BJ (cell line): Measurements from ENCODE around the gene ZNF579. TPM values are rescaled to one million over a fixed set of nuclear protein-coding genes. Genes with fewer than 3 reads are reported as not detected.

ENCODE experiments used
- CTCF ChIA-PET: fragments of 350-600 bp; formaldehyde crosslinking; extraction: SDS; loops from one replicate; lab custom pipeline; 2021; ENCODE audit warnings: antibody characterized with exemption, inconsistent platforms; lab: Yijun Ruan, JAX
- POLR2A ChIA-PET: fragments of 300-600 bp; sonication (Branson Sonifier 250); formaldehyde crosslinking; extraction: SDS; loops from one replicate; lab custom pipeline; 2021; ENCODE audit warnings: antibody characterized with exemption; lab: Charles Lee
- DNase-seq: peaks from one replicate; pipeline ENCODE4 v3.0.0-alpha.2; 2011; ENCODE audit warnings: low read depth
- H3K27me3 ChIP-seq: 2 replicates; pipeline ENCODE4 v1.6.0; 2011; ENCODE audit warnings: low read length; ENCODE audit not compliant: control insufficient read depth, insufficient read depth
- H3K36me3 ChIP-seq: 2 replicates; pipeline ENCODE4 v1.5.1; 2011; ENCODE audit warnings: low read length; ENCODE audit not compliant: control insufficient read depth, insufficient read depth
- H3K4me3 ChIP-seq: 2 replicates; pipeline ENCODE4 v1.5.1; 2011; ENCODE audit warnings: low read depth, mild to moderate bottlenecking, control low read depth, low read length
- polyA plus RNA-seq: library from polyadenylated mRNA; depleted of rRNA; stranded (reverse); fragments of >200 nt; gene quantifications from 2 replicates; pipeline ENCODE4 v1.2.3, GENCODE V29; 2011
- TF ChIP-seq, protein P1 (sequence below): IDR thresholded peaks from 2 replicates; pipeline ENCODE4 v1.5.1; 2011; ENCODE audit warnings: low read depth, mild to moderate bottlenecking, control low read depth, inconsistent platforms, low read length, moderate library complexity; ENCODE audit not compliant: insufficient read depth

Gene ZNF579
- polyA plus RNA-seq, 1 experiment: 2.6 TPM

DNA sequence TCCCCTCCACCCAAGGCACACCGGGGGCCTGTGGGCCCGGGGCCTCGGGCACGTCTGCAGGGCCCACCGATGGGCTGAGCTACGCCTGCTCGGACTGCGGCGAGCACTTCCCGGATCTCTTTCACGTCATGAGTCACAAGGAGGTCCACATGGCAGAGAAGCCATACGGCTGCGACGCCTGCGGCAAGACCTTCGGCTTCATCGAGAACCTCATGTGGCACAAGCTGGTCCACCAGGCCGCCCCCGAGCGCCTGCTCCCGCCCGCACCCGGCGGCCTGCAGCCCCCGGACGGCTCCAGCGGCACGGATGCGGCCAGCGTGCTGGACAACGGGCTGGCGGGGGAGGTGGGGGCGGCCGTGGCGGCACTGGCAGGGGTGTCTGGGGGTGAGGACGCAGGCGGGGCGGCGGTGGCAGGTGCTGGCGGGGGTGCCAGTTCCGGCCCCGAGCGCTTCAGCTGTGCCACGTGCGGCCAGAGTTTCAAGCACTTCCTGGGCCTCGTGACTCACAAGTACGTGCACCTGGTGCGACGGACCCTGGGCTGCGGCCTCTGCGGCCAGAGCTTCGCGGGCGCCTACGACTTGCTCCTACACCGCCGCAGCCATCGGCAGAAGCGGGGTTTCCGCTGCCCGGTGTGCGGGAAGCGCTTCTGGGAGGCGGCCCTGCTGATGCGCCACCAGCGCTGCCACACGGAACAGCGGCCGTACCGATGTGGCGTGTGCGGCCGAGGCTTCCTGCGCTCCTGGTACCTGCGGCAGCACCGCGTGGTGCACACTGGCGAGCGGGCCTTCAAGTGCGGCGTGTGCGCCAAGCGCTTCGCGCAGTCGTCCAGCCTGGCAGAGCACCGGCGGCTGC, 35.1 kb upstream of the ZNF579 start:
- no peak for DNase-seq
- TF ChIP-seq, protein P1, sequence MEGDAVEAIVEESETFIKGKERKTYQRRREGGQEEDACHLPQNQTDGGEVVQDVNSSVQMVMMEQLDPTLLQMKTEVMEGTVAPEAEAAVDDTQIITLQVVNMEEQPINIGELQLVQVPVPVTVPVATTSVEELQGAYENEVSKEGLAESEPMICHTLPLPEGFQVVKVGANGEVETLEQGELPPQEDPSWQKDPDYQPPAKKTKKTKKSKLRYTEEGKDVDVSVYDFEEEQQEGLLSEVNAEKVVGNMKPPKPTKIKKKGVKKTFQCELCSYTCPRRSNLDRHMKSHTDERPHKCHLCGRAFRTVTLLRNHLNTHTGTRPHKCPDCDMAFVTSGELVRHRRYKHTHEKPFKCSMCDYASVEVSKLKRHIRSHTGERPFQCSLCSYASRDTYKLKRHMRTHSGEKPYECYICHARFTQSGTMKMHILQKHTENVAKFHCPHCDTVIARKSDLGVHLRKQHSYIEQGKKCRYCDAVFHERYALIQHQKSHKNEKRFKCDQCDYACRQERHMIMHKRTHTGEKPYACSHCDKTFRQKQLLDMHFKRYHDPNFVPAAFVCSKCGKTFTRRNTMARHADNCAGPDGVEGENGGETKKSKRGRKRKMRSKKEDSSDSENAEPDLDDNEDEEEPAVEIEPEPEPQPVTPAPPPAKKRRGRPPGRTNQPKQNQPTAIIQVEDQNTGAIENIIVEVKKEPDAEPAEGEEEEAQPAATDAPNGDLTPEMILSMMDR: no peak
- ChIA-PET CTCF (no interaction called here), POLR2A (no interaction called here)
- Histone ChIP-seq H3K36me3 (peaks cover 20% of the 10 kb centered on the region), H3K4me3 (no peak overlapping the region), H3K27me3 (no peaks in the 10 kb centered on the region)

DNA sequence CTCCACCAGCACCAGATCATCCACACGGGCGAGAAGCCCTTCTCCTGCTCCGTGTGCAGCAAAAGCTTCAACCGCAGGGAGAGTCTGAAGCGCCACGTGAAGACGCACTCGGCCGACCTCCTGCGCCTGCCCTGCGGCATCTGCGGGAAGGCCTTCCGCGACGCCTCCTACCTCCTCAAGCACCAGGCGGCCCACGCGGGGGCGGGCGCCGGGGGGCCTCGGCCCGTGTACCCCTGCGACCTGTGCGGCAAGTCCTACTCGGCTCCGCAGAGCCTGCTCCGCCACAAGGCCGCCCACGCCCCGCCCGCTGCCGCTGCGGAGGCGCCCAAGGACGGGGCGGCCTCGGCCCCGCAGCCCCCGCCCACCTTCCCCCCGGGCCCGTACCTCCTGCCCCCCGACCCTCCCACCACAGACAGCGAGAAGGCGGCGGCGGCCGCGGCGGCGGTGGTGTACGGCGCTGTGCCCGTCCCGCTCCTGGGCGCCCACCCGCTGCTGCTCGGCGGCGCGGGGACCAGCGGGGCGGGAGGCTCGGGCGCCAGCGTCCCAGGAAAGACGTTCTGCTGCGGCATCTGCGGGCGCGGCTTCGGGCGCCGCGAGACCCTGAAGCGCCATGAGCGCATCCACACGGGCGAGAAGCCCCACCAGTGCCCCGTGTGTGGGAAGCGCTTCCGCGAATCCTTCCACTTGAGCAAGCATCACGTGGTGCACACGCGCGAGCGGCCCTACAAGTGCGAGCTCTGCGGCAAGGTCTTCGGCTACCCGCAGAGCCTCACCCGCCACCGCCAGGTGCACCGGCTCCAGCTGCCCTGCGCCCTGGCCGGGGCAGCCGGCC, 34.3 kb upstream of the ZNF579 start:
- ChIA-PET POLR2A (no interaction called here), CTCF (interaction anchor here (1.0 kb wide), 1 partner anchor 18 kb away, joined by 3 read pairs; no protein-coding TSS in a partner anchor)
- Histone ChIP-seq H3K27me3 (no peaks in the 10 kb centered on the region), H3K36me3 (peaks cover 21% of the 10 kb centered on the region), H3K4me3 (no peak overlapping the region)
- DNase-seq: no peak
- TF ChIP-seq, protein P1: no peak

DNA sequence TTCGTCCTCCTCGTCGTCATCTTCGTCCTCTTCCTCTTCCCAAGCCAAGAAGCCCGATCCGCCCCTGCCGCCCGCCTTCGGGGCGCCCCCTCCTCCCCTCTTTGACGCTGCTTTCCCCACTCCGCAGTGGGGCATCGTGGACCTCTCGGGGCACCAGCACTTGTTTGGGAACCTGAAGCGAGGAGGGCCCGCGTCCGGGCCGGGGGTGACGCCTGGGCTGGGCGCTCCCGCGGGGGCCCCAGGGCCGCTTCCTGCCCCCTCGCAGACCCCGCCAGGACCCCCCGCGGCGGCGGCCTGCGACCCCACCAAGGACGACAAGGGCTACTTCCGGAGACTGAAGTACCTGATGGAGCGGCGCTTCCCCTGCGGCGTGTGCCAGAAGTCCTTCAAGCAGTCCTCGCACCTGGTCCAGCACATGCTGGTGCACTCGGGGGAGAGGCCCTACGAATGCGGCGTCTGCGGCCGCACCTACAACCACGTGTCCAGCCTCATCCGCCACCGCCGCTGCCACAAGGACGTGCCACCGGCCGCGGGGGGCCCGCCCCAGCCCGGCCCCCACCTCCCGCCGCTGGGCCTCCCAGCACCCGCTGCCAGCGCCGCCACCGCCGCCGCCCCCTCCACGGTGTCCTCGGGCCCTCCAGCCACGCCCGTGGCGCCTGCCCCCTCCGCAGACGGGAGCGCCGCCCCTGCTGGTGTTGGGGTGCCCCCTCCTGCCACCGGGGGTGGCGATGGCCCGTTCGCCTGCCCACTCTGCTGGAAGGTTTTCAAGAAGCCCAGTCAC, 33.5 kb upstream of the ZNF579 start:
- Histone ChIP-seq H3K27me3 (no peaks in the 10 kb centered on the region), H3K36me3 (peaks cover 21% of the 10 kb centered on the region), H3K4me3 (no peak overlapping the region)
- ChIA-PET POLR2A (no interaction called here), CTCF (interaction anchor here (1.0 kb wide), 1 partner anchor 18 kb away, joined by 3 read pairs; no protein-coding TSS in a partner anchor)
- TF ChIP-seq, protein P1: no peak
- DNase-seq: no peak

DNA sequence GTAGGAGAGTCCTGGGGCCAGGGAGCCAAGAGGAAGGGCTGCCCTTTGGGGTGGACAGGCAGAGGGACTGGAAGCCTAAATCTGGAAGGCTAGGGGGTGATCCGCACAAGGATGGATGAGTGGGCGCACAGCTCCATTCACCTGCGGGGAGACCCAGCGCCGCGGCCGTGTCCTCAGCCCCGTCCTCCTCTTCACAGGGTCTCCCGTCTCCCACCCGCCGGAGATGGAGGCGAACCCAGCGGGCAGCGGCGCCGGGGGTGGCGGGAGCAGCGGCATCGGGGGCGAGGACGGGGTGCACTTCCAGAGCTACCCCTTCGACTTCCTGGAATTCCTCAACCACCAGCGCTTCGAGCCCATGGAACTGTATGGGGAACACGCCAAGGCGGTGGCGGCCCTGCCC, 32.7 kb upstream of the ZNF579 start:
- POLR2A ChIA-PET: no interaction called here
- DNase-seq: no peak
- TF ChIP-seq, protein P1: no peak
- no peak overlapping the region for H3K4me3 ChIP-seq
- CTCF ChIA-PET: no interaction called here
- no peaks in the 10 kb centered on the region for H3K27me3 ChIP-seq
- H3K36me3 ChIP-seq: peaks cover 21% of the 10 kb centered on the region
